ENCODE data around the gene PARVB. TPM values are rescaled to one million over a fixed set of nuclear protein-coding genes. Genes with fewer than 3 reads are reported as not detected.

The PARVB gene
- total RNA-seq, 5 donors from 2014 or later (not counting 1 experiment from before 2014, with no cell fraction given), result 5.9 to 13.8 (median 8.2) TPM

DNA sequence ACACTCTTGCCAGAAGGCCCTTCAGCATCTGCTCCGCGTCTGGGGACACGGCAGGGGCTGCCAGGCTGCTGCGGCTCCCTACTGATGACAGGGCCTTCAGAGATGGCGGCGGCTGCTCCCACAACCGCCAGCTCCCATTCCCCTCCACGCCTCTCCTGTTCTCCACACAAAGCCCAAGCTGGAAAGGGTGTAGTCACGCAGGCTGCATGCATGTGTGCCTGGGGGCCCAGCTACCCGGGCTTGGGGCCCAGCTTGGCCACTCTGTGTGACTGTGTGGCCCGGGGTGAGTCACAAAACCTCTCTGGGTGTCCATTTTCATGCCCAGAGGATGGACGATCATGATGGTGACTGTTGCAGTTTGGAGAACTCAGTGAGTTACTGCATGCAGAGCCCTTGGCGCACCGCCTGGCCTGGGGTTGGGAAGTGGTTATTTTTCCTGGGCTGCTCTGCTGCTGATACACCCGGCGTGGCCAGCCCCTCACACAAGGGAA is 31.7 kb upstream of the PARVB start:
- Histone ChIP-seq H3K4me3 (ENCODE audit: control insufficient read depth in 1 of 2, extremely low read depth in 1 of 2, low read length in 1 of 2) (no peak overlapping the region), H3K27me3 (replicated peaks in 1 of 2; ENCODE audit: control insufficient read depth in 2 of 2, extremely low read depth in 1 of 2, insufficient read depth in 2 of 2, low read length in 1 of 2) (no peaks in the 10 kb centered on the region), H3K27ac (ENCODE audit: low read length) (no peak overlapping the region), H3K9me3 (no peaks in the 10 kb centered on the region), H3K36me3 (ENCODE audit: control insufficient read depth in 2 of 2, extremely low read depth in 1 of 2, insufficient read depth in 1 of 2, low read length in 1 of 2) (peaks cover 6 to 60% of the 10 kb centered on the region in 2 donors), H3K4me1 (ENCODE audit: control insufficient read depth in 1 of 2, extremely low read depth in 1 of 2, insufficient read depth in 2 of 2, low read length in 2 of 2) (peaks cover 2 to 28% of the 10 kb centered on the region in 2 experiments)
- Mint-ChIP-seq H3K9me3 (no peaks in the 10 kb centered on the region), H3K36me3 (peaks cover 43% of the 10 kb centered on the region), H3K27ac (no peak overlapping the region), H3K4me1 (peaks cover 27 to 34% (median 28%) of the 10 kb centered on the region in 3 donors), H3K4me3 (no peak overlapping the region), H3K27me3 (no peaks in the 10 kb centered on the region)
- ATAC-seq (replicated peaks in 1 of 4) (no peak), DNase-seq (no peak)
- ChIA-PET CTCF (interaction anchor here (1.2 to 2.1 kb wide), 7 partner anchors 40 to 635 kb away, joined by 3 to 15 read pairs (median 5); partner anchors contain the start of gene PARVG (in 1 of the 2)), POLR2A (no interaction called here)
- 91% methylated on average over 11 of the region's 16 CpGs for WGBS (ENCODE audit: insufficient coverage)

DNA sequence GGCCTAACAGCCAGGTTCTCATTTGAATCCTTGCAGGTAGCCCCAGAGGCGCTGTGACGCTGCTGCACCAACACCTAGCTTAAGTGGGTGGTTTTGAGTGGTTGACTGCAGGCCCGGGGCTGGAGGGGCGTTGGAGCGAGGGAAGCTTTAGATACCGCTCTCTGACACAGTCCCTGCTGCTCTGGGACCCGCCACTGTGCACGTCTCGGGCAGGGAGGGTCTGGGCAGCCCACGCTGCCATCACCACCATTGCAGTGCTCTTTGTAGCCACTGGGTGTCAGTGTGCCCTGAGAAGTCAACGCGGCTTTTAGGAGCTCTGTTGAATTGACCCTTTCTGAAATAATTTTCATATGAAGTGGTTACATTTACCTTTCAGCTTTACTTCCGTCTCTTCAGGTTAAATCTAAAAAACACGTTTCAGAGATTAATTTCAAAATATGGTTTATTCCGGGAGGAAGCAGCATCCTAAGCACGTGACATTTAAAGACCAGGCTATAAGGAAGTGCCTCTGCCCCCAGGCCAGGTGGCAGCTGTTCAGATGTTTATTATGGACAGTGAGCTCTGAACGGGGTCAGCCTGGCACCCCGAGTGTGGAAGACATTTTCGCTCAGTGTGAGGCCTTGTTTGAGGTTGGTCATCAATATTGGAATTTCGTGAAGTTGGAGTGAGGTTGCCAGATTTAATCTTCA is 30.9 kb upstream of the PARVB start:
- H3K36me3 ChIP-seq (ENCODE audit: control insufficient read depth in 2 of 2, extremely low read depth in 1 of 2, insufficient read depth in 1 of 2, low read length in 1 of 2), result peaks cover 6 to 53% of the 10 kb centered on the region in 2 donors
- H3K27ac ChIP-seq (ENCODE audit: low read length), result no peak overlapping the region
- ATAC-seq (replicated peaks in 1 of 4) (peak; percentile 54 to 67 (median 61)), DNase-seq (peak; percentile 15 to 79 (median 48))
- WGBS (ENCODE audit: insufficient coverage), result 39% methylated on average over 11 of the region's 20 CpGs
- Mint-ChIP-seq H3K4me3 (no peak overlapping the region), H3K27ac (peak overlapping the region; percentile 29 to 65), H3K9me3 (no peaks in the 10 kb centered on the region), H3K4me1 (peaks cover 27 to 35% (median 28%) of the 10 kb centered on the region in 3 donors), H3K36me3 (peaks cover 43% of the 10 kb centered on the region), H3K27me3 (no peaks in the 10 kb centered on the region)
- no peak overlapping the region for H3K4me3 ChIP-seq (ENCODE audit: control insufficient read depth in 1 of 2, extremely low read depth in 1 of 2, low read length in 1 of 2)
- no peaks in the 10 kb centered on the region for H3K27me3 ChIP-seq (replicated peaks in 1 of 2; ENCODE audit: control insufficient read depth in 2 of 2, extremely low read depth in 1 of 2, insufficient read depth in 2 of 2, low read length in 1 of 2)
- H3K4me1 ChIP-seq (ENCODE audit: control insufficient read depth in 1 of 2, extremely low read depth in 1 of 2, insufficient read depth in 2 of 2, low read length in 2 of 2), result peaks cover 2 to 28% of the 10 kb centered on the region in 2 experiments
- ChIA-PET CTCF (interaction anchor here (0.6 to 2.1 kb wide), 23 partner anchors 8 to 1068 kb away, joined by 3 to 19 read pairs (median 4); partner anchors contain the start of gene PARVG (in 1 of the 2)), POLR2A (no interaction called here)
- H3K9me3 ChIP-seq, result no peaks in the 10 kb centered on the region

DNA sequence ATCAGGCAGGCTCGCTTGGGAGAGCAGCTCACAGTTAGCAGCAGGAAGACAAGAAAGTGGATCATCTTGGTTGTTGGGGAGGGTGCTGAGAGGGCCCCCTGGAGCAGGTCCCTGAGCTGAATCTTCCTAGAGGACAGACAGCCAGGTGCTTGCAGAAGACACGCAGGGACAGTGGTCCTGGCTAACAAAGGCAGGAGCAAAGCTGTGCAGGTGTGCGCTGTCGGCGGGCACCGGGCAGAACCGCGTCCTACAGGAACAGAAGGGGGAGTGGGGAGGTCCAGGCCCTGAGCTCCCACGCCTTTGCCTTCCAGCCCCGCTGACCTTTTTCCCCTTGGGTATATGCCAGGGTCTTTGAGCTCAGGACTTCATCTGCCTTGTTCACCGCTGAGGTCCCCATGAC is 30.1 kb upstream of the PARVB start:
- H3K27ac Mint-ChIP-seq, result peak overlapping the region; percentile 69 to 72

DNA sequence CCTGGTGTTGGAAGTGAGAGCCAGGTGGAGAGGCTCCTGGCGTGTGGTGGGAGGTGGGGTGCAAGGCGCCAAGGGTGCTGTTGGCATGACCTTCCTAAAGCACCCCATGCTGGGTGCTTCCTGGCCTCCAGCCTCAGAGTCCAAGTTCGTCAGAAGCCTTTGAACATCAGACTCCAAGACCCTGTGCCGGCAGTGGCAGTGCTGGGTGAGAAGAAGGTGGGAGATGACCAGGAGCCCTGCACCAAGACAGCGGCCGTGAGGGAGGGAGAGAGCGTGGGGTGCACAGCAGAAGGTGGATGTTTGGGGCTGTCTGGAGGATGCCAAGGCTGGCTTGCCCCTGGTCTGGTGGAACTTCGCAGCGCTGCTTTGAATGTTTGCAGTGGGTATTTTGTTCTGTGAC is 29.7 kb upstream of the PARVB start:
- H3K27me3 ChIP-seq (replicated peaks in 1 of 2; ENCODE audit: control insufficient read depth in 2 of 2, extremely low read depth in 1 of 2, insufficient read depth in 2 of 2, low read length in 1 of 2), result no peaks in the 10 kb centered on the region
- DNase-seq (no peak), ATAC-seq (replicated peaks in 1 of 4) (no peak)
- Mint-ChIP-seq H3K9me3 (no peaks in the 10 kb centered on the region), H3K27ac (peak overlapping the region; percentile 69 to 96), H3K4me3 (peak overlapping the region in 2 of 3 donors; percentile 89 to 90), H3K4me1 (peaks cover 27 to 35% (median 28%) of the 10 kb centered on the region in 3 donors), H3K27me3 (no peaks in the 10 kb centered on the region), H3K36me3 (peaks cover 48% of the 10 kb centered on the region)
- no peak overlapping the region for H3K4me3 ChIP-seq (ENCODE audit: control insufficient read depth in 1 of 2, extremely low read depth in 1 of 2, low read length in 1 of 2)
- H3K4me1 ChIP-seq (ENCODE audit: control insufficient read depth in 1 of 2, extremely low read depth in 1 of 2, insufficient read depth in 2 of 2, low read length in 2 of 2), result peaks cover 2 to 28% of the 10 kb centered on the region in 2 experiments
- 77% methylated on average over 9 of the region's 9 CpGs for WGBS (ENCODE audit: insufficient coverage)
- no peak overlapping the region for H3K27ac ChIP-seq (ENCODE audit: low read length)
- H3K9me3 ChIP-seq, result no peaks in the 10 kb centered on the region
- ChIA-PET CTCF (interaction anchor here (1.2 to 2.1 kb wide), 5 partner anchors 10 to 632 kb away, joined by 3 to 15 read pairs (median 5); partner anchors contain the start of gene PARVG (in 1 of the 2)), POLR2A (no interaction called here)
- peaks cover 6 to 51% of the 10 kb centered on the region in 2 donors for H3K36me3 ChIP-seq (ENCODE audit: control insufficient read depth in 2 of 2, extremely low read depth in 1 of 2, insufficient read depth in 1 of 2, low read length in 1 of 2)

More for the DNA sequence above, 30.1 kb upstream of the PARVB start:
- Mint-ChIP-seq H3K36me3 (peaks cover 46% of the 10 kb centered on the region), H3K27me3 (no peaks in the 10 kb centered on the region), H3K4me1 (peaks cover 27 to 35% (median 28%) of the 10 kb centered on the region in 3 donors), H3K9me3 (no peaks in the 10 kb centered on the region), H3K4me3 (peak overlapping the region in 1 of 3 donors; percentile 90)
- ChIA-PET POLR2A (no interaction called here), CTCF (interaction anchor here (0.6 to 2.1 kb wide), 16 partner anchors 11 to 691 kb away, joined by 3 to 19 read pairs (median 5); partner anchors contain the start of gene PARVG (in 1 of the 2))
- H3K27me3 ChIP-seq (replicated peaks in 1 of 2; ENCODE audit: control insufficient read depth in 2 of 2, extremely low read depth in 1 of 2, insufficient read depth in 2 of 2, low read length in 1 of 2), result no peaks in the 10 kb centered on the region
- H3K27ac ChIP-seq (ENCODE audit: low read length), result no peak overlapping the region
- no peaks in the 10 kb centered on the region for H3K9me3 ChIP-seq
- ATAC-seq (replicated peaks in 1 of 4) (no peak), DNase-seq (no peak)
- WGBS (ENCODE audit: insufficient coverage), result 100% methylated on average over 10 of the region's 11 CpGs
- peaks cover 2 to 28% of the 10 kb centered on the region in 2 experiments for H3K4me1 ChIP-seq (ENCODE audit: control insufficient read depth in 1 of 2, extremely low read depth in 1 of 2, insufficient read depth in 2 of 2, low read length in 2 of 2)
- H3K36me3 ChIP-seq (ENCODE audit: control insufficient read depth in 2 of 2, extremely low read depth in 1 of 2, insufficient read depth in 1 of 2, low read length in 1 of 2), result peaks cover 6 to 51% of the 10 kb centered on the region in 2 donors
- H3K4me3 ChIP-seq (ENCODE audit: control insufficient read depth in 1 of 2, extremely low read depth in 1 of 2, low read length in 1 of 2), result no peak overlapping the region

DNA sequence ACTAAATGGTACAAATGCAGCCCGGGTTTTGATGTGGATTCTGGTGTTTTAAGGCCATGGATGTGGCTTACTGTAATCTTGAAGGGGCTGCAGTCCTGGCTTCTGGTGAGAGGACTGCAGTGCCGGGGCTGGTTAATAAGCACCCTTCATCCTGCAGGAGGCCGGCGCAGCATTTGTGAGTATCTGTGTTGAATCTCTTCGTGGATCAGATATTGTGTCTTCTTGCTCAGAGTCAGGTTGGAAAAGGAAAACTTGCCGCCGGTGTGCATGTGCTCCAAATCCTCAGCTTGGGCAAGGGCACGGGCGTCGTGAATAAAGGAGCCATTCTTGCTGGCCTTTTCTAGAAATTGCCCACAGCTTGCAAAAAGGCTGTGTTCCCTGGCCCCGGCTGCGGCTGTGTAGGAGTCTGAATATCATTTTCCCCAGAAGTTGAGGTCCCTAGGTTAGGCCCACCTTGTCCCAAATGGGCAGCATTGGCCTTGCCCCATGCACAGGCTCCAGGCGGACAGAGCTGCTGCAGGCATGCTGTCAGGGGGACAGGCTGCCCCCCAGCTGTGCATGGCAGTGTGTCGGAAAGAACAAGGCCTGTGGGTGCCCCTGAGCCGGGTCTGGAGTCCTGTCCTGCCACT is 28.9 kb upstream of the PARVB start:
- peaks cover 2 to 28% of the 10 kb centered on the region in 2 experiments for H3K4me1 ChIP-seq (ENCODE audit: control insufficient read depth in 1 of 2, extremely low read depth in 1 of 2, insufficient read depth in 2 of 2, low read length in 2 of 2)
- CTCF ChIA-PET, result interaction anchor here in 1 of 2 donors (1.2 kb wide), 1 partner anchor 186 kb away, joined by 3 read pairs; the partner anchor contains the start of gene PARVG
- H3K9me3 ChIP-seq, result no peaks in the 10 kb centered on the region
- ATAC-seq (replicated peaks in 1 of 4), result no peak
- peak overlapping the region; percentile 88 to 90 (median 89) for H3K4me3 Mint-ChIP-seq
- POLR2A ChIA-PET, result no interaction called here
- H3K36me3 Mint-ChIP-seq, result peaks cover 42% of the 10 kb centered on the region
- no peaks in the 10 kb centered on the region for H3K27me3 ChIP-seq (replicated peaks in 1 of 2; ENCODE audit: control insufficient read depth in 2 of 2, extremely low read depth in 1 of 2, insufficient read depth in 2 of 2, low read length in 1 of 2)
- peaks cover 6 to 44% of the 10 kb centered on the region in 2 donors for H3K36me3 ChIP-seq (ENCODE audit: control insufficient read depth in 2 of 2, extremely low read depth in 1 of 2, insufficient read depth in 1 of 2, low read length in 1 of 2)
- no peaks in the 10 kb centered on the region for H3K27me3 Mint-ChIP-seq
- peak overlapping the region; percentile 60 to 77 for H3K4me3 ChIP-seq (ENCODE audit: control insufficient read depth in 1 of 2, extremely low read depth in 1 of 2, low read length in 1 of 2)
- no peaks in the 10 kb centered on the region for H3K9me3 Mint-ChIP-seq
- WGBS (ENCODE audit: insufficient coverage), result 90% methylated on average over 14 of the region's 15 CpGs
- DNase-seq, result no peak
- peak overlapping the region; percentile 61 for H3K27ac ChIP-seq (ENCODE audit: low read length)
- H3K4me1 Mint-ChIP-seq, result peaks cover 27 to 35% (median 28%) of the 10 kb centered on the region in 3 donors
- peak overlapping the region; percentile 90 to 96 for H3K27ac Mint-ChIP-seq

DNA sequence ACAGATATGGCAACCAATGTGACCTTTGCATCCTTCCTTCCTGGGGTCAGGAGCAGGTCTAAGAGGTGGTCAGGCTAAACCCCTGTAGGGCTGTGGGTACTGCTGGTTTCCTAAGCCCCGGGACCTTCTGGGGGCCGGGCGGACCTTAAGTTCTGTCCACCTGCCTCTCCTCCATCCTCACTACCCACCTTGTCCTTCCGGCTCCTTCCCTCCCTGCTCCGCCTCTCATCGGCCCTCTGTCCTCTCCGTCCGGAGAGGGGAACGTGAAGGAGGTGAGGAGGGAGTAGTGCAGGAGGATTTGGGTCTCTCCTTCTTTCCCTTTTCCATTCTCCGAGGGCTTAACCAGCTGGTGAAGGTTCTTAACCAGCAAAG is 28.3 kb upstream of the PARVB start:
- DNase-seq (no peak), ATAC-seq (replicated peaks in 1 of 4) (peak; percentile 5 to 20 (median 14))
- CTCF ChIA-PET, result no interaction called here
- peak overlapping the region; percentile 61 for H3K27ac ChIP-seq (ENCODE audit: low read length)
- Mint-ChIP-seq H3K4me1 (peaks cover 27 to 35% (median 28%) of the 10 kb centered on the region in 3 donors), H3K4me3 (peak overlapping the region; percentile 88 to 90 (median 89)), H3K9me3 (no peaks in the 10 kb centered on the region), H3K36me3 (peaks cover 42% of the 10 kb centered on the region), H3K27ac (peak overlapping the region; percentile 90 to 96), H3K27me3 (no peaks in the 10 kb centered on the region)
- WGBS (ENCODE audit: insufficient coverage), result 33% methylated on average over 1 of the region's 10 CpGs
- H3K4me1 ChIP-seq (ENCODE audit: control insufficient read depth in 1 of 2, extremely low read depth in 1 of 2, insufficient read depth in 2 of 2, low read length in 2 of 2), result peaks cover 2 to 28% of the 10 kb centered on the region in 2 experiments
- H3K4me3 ChIP-seq (ENCODE audit: control insufficient read depth in 1 of 2, extremely low read depth in 1 of 2, low read length in 1 of 2), result peak overlapping the region; percentile 60 to 77
- peaks cover 6 to 38% of the 10 kb centered on the region in 2 donors for H3K36me3 ChIP-seq (ENCODE audit: control insufficient read depth in 2 of 2, extremely low read depth in 1 of 2, insufficient read depth in 1 of 2, low read length in 1 of 2)
- no peaks in the 10 kb centered on the region for H3K9me3 ChIP-seq
- H3K27me3 ChIP-seq (replicated peaks in 1 of 2; ENCODE audit: control insufficient read depth in 2 of 2, extremely low read depth in 1 of 2, insufficient read depth in 2 of 2, low read length in 1 of 2), result no peaks in the 10 kb centered on the region
- POLR2A ChIA-PET, result no interaction called here

All from T-cell (primary cell).